Non-pigmented ciliary epithelial cell (primary cell): Measurements from ENCODE around the gene IQSEC2.

Experiments used
- DNase-seq: peaks from one replicate; pipeline ENCODE4 v3.0.0-alpha.2; 2010; ENCODE audit warnings: low read depth

Gene IQSEC2

GRCh38 chrX:53281321-53281822, at the start of gene IQSEC2:
Gene IQSEC2 (minus strand): TSS chrX:53281584.
- no peak for DNase-seq

DNA sequence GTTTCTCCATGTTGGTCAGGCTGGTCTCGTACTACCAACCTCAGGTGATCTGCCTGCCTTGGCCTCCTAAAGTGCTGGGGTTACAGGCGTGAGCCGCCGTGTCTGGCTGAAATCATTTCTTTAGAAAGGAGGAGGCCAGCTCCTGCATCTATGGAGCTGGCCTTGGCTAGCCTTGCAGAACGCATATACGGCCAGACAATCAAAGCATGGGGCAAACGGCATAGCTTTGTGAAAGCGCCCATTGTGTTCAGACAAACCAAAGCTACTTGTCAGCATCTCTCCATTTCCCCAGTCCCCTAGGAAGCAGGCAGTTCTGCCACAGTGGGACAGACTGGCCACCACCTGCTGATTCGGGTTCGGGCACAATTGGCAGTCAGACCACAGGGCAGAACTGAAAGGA, 48.9 kb upstream of the IQSEC2 start:
- no peak for DNase-seq

DNA sequence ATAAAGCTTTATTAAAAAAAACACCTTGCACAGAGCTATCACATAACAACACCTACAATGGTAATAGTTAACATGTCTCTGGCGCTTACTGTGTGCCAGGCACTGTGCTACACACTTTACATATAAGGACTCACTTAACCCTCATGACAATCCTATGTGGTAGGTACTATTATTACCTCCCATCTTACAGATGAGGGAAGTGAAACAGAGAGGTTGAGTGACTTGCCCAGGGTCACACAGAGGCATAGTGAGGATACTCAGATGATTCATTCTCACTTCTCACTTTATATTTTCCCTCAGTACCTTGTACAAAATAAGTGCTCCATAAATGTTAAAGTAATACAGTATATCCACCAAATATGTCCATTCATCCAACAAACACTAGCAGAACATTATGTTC, 43.4 kb upstream of the IQSEC2 start:
- DNase-seq, result no peak

GRCh38 chrX:53324085-53324484, 42.7 kb upstream of the IQSEC2 start:
- no peak for DNase-seq

DNA sequence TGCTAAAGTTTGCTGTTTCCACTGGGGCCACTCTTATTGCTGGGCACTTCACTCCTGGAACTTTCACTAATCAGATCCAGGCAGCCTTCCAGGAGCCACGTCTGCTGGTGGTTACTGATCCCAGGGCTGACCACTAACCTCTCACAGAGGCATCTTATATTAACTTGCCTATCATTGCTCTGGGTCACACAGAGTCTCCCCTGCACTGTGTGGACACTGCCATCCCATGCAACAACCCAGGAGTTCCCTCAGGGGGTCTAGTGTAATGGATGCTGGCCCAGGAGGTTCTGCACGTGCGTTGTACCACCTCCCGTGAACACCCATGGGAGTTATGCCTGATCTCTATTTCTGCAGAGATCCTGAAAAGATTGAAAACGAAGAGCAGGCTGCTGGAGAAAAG, 41.8 kb upstream of the IQSEC2 start:
- DNase-seq, result no peak

- no peak for DNase-seq
These were observed 40.6 kb upstream of the IQSEC2 start for GRCh38 chrX:53321943-53322497.

DNA sequence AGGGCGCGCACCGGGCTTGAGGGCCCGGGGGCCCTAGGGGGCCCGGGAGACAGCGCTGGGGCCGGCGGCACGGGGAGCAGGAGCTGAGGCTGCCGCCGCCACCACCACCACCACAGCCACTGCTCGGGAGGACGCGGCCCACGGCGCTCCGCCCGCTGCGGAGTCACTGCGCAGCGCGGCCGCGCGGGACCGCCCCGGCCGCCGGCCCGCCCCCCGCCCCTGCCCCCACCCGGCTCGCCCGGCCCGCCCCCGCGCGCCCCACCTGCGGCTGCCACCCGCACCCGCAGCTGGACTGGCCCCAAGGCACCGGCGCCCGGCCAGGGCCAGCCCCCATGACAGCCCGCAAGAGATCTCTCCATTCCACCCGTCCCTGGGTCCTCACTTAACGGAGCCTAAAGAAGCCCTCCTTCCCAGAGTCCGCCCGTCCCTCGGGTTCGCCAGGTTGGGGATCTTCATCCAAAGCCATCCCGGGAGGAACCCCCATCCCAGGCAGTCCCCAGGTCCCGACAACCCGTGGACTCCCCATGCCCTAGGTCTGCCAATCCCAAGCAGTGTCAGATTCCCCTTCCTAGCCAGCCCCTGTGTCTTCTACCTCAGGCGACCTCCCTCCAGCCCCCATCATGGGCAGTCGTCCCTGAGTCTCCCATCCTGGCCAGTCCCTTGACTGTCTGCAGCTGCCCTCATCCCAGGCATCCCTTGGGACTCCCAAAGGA, 40.0 kb upstream of the IQSEC2 start:
- no peak for DNase-seq

- DNase-seq, result no peak
These were observed 39.3 kb upstream of the IQSEC2 start for GRCh38 chrX:53320543-53321229.

DNA sequence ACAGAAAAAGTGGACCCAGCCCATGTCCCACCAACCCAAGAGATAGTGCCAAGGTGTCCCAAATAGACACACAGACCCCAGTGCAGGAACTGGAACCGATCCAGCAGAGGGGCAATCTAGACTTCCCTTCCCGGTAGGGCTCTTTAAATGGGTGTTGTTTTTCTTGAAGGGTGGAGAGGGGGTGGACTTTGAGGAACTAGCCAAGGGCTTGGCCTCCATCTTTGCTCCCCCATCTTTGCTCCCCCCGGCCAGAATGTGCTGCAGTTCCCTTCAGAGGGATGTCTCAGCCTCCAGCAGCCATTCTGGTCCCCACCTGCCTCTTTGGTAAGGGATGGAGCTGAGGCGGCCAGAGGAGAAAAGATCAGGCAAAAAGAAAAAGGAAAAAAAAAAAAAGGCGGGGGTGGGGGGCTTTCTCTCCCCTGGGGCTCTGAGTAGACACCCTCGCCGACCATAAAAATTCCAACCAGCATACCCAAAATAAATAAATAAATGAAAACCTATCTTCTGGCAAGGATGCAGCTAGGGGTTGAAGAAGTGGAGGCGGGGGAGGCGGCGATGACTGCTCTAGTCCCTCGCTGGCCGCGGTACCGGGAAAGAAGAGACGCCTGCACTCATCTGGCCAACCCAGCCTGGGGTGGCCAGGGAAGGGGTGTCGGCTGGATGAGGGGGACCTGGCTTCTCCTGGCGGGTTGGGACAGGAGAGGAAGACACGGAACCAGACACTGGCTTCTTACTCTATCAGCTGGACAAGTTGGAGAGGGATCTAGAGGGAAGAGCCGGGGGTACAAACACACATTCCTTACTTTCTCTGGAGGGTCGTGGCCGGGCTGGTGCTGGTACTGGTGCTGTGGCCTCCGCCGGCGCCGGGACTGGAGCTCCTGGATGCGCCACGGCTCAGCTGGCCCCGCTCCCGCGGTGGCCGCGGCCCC, 38.5 kb upstream of the IQSEC2 start:
- DNase-seq, result no peak

DNA sequence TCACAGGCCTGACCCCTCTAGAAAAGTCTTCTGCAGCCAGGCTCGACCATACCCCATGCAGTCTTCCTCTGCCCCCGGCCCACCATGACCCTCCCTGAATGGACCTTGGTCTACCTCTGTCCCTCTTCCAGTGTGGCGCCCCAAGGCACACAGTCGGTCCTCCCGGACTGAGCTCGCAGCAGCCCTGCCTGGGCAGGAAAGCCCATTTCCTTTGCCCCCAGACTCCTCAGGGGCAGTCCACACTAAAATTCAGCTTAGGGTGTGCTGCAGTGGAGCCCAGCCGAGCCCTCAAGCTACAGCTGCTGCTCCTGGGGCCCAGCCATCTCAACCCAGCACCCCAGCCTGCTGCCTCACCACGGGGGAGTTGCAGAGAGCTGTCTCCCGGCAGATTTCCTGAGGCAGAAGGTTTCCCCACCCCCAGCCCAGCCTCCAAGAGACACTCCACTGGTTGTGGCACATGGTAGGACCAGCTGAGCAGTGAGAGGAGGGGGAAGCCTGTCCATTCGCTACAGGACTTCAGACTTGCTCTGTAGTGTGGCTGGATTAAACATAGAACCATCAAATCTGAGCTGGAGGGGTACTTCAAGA, 37.5 kb upstream of the IQSEC2 start:
- no peak for DNase-seq

GRCh38 chrX:53317365-53318069, 36.1 kb upstream of the IQSEC2 start:
- DNase-seq, result no peak

- DNase-seq, result no peak
These were observed 35.5 kb upstream of the IQSEC2 start for GRCh38 chrX:53316860-53317237.

- no peak for DNase-seq
These were observed 34.9 kb upstream of the IQSEC2 start for GRCh38 chrX:53316111-53316859.

DNA sequence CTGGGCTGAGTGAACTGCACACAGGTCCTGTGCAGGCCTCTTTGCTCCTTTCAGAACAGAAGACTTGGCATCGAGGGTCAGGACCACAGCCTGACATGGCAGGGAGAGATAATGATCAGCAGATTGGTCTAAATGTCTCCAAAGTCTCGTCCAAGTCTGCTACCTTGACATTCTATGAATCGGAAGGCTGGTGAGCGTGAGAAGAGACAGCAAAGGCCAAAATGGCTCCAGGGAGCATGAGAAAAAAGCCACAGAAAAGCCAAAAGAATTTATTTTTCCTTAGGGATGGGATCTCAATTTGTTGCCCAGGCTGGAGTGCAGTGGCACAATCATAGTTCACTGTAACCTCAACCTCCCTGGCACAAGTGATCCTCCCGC, 32.3 kb upstream of the IQSEC2 start:
- DNase-seq, result no peak

GRCh38 chrX:53312946-53313727, 31.8 kb upstream of the IQSEC2 start:
- no peak for DNase-seq

DNA sequence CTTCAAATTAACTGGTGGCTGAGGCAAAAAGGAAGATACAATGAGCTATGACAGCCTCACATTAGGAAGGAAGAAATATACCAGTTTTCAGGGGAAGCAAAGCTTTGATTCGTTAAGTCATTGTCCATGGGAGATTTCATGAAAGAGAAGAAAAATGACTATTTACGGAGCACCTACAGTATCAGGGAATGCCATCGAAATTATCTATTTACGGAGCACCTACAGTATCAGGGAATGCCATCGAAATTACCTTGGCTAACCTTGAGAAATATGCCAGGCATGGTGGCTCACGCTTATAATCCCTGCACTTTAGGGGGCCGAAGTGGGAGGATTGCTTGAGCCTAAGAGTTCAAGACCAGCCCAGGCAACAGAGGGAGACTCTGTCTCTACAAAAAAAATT, 28.5 kb upstream of the IQSEC2 start:
- DNase-seq, result no peak

DNA sequence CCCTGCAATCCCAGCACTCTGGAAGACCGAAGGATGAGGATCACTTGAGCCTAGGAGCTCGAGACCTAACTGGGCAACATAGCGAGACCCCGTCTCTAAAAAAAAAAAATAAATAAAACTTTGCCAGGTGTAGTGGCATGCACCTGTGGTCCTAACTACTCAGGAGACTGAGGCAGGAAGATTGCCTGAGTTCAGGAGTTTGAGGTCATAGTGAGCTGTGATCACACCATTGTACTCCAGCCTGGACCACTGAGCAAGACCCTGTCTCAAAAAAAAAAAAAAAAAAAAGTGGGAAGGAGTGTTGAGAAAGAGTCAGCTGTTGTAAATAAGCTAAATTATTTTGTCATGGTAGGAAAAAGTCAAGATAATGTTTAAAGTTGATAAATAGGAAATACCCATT, 27.5 kb upstream of the IQSEC2 start:
- DNase-seq, result no peak

- DNase-seq, result no peak
These were observed 24.9 kb upstream of the IQSEC2 start for GRCh38 chrX:53305996-53306937.
